Right lobe of liver (tissue), 4 donors: Measurements from ENCODE around the gene FAM228B.

Experiments
- CTCF ChIP-seq, 4 donors: fragments of 200-600 bp in 3 of 4; fragments of 450-650 bp in 1 of 4; IDR thresholded peaks; one replicate each; pipeline versions ENCODE4 v1.5.1 to v1.8.0; 2016 to 2022; ENCODE audit warnings: antibody characterized with exemption in 4 of 4, mild to moderate bottlenecking in 2 of 4
- POLR2A ChIP-seq: fragments of 450-650 bp; IDR thresholded peaks from one replicate; pipeline ENCODE4 v1.6.1; 2017; ENCODE audit warnings: antibody characterized with exemption, mild to moderate bottlenecking
- donor health status: DM: no; HTN: no; CAD: no.
- donor health status: DM: no; HTN: no; CAD: no.
- donor health status: DM: no; HTN: yes; CAD: no.

GRCh38 chr2:24125956-24126355 lies 2.7 kb downstream of the FAM228B start:
- TF ChIP-seq CTCF (IDR thresholded peaks at IDR 0.05): no peak
- TF ChIP-seq POLR2A: no peak
